HepG2 (cell line): ENCODE measurements around the gene EFNA3. TPM values are rescaled to one million over a fixed set of nuclear protein-coding genes. Genes with fewer than 3 reads are reported as not detected.

Experiments used
- ARID4A ChIP-seq: sonication (generic); formaldehyde crosslinking; IDR thresholded peaks from 2 replicates; pipeline ENCODE4 v1.5.0; 2020; ENCODE audit warnings: mild to moderate bottlenecking, missing genetic modification reagents, borderline replicate concordance
- CBX5 ChIP-seq: sonication (generic); formaldehyde crosslinking; IDR thresholded peaks from 2 replicates; pipeline ENCODE4 v1.4.0; 2020; ENCODE audit warnings: missing genetic modification reagents, borderline replicate concordance
- CHD4 ChIP-seq: fragments of 200-600 bp; sonication (generic); IDR thresholded peaks from 2 replicates; pipeline ENCODE4 v1.7.0; 2017; ENCODE audit warnings: mild to moderate bottlenecking, low read length, borderline replicate concordance
- FOXP4 ChIP-seq: sonication (generic); formaldehyde crosslinking; IDR thresholded peaks from 2 replicates; pipeline ENCODE4 v1.4.0; 2020; ENCODE audit warnings: missing genetic modification reagents
- KDM1A ChIP-seq: IDR thresholded peaks from 2 replicates; pipeline ENCODE4 v1.6.1; 2016; ENCODE audit warnings: missing compliant biosample characterization
- MED1 ChIP-seq: sonication (generic); formaldehyde crosslinking; IDR thresholded peaks from 2 replicates; pipeline ENCODE4 v1.4.0; 2020; ENCODE audit warnings: missing genetic modification reagents
- NFE2L1 ChIP-seq: sonication (generic); formaldehyde crosslinking; IDR thresholded peaks from 2 replicates; pipeline ENCODE4 v1.4.0; 2020; ENCODE audit warnings: missing genetic modification reagents, mild to moderate bottlenecking, borderline replicate concordance
- NR2F6 ChIP-seq, 2 experiments: IDR thresholded peaks; 2 replicates each; pipeline ENCODE4 v1.6.1; 2016; ENCODE audit warnings: antibody characterized with exemption in 1 of 2, mild to moderate bottlenecking in 1 of 2
- RBAK ChIP-seq: sonication (generic); formaldehyde crosslinking; IDR thresholded peaks from 2 replicates; pipeline ENCODE4 v1.5.1; 2020; ENCODE audit warnings: mild to moderate bottlenecking, missing genetic modification reagents
- RELA ChIP-seq: sonication (generic); formaldehyde crosslinking; IDR thresholded peaks from 2 replicates; pipeline ENCODE4 v1.4.0; 2020; ENCODE audit warnings: missing genetic modification reagents
- SAP130 ChIP-seq: IDR thresholded peaks from 2 replicates; pipeline ENCODE4 v1.6.1; 2016; ENCODE audit warnings: low read depth
- SMAD9 ChIP-seq: sonication (generic); formaldehyde crosslinking; IDR thresholded peaks from 2 replicates; pipeline ENCODE4 v1.5.1; 2020; ENCODE audit warnings: mild to moderate bottlenecking, missing genetic modification reagents
- SP5 ChIP-seq: IDR thresholded peaks from 2 replicates; pipeline ENCODE4 v1.6.1; 2016; ENCODE audit warnings: low read depth, borderline replicate concordance
- TEAD2 ChIP-seq: sonication (generic); formaldehyde crosslinking; IDR thresholded peaks from 2 replicates; pipeline ENCODE4 v1.9.0; 2021; ENCODE audit warnings: missing genetic modification reagents
- ZBTB3 ChIP-seq: sonication (generic); formaldehyde crosslinking; IDR thresholded peaks from 2 replicates; pipeline ENCODE4 v1.4.0; 2020; ENCODE audit warnings: low read depth, mild to moderate bottlenecking, moderate library complexity, missing genetic modification reagents, borderline replicate concordance
- ZNF207 ChIP-seq: fragments of 450-650 bp; IDR thresholded peaks from 2 replicates; pipeline ENCODE4 v1.6.1; 2016; ENCODE audit warnings: antibody characterized with exemption, borderline replicate concordance
- ZNF30 ChIP-seq: sonication (generic); formaldehyde crosslinking; IDR thresholded peaks from 2 replicates; pipeline ENCODE4 v1.5.0; 2020; ENCODE audit warnings: mild to moderate bottlenecking, missing genetic modification reagents
- ZNF484 ChIP-seq: sonication (generic); formaldehyde crosslinking; IDR thresholded peaks from 2 replicates; pipeline ENCODE4 v1.5.1; 2020; ENCODE audit warnings: mild to moderate bottlenecking, low read depth, missing genetic modification reagents, borderline replicate concordance
- ZNF619 ChIP-seq: sonication (generic); formaldehyde crosslinking; IDR thresholded peaks from 2 replicates; pipeline ENCODE4 v1.4.0; 2020; ENCODE audit warnings: mild to moderate bottlenecking, missing genetic modification reagents
- ZNF7 ChIP-seq: IDR thresholded peaks from 2 replicates; pipeline ENCODE4 v1.6.1; 2016; ENCODE audit warnings: missing biosample characterization, missing genetic modification reagents
- ZNF775 ChIP-seq: sonication (generic); formaldehyde crosslinking; IDR thresholded peaks from 2 replicates; pipeline ENCODE4 v1.4.0; 2020; ENCODE audit warnings: missing genetic modification reagents, mild to moderate bottlenecking, moderate library complexity, borderline replicate concordance
- ZSCAN20 ChIP-seq: sonication (generic); formaldehyde crosslinking; IDR thresholded peaks from 2 replicates; pipeline ENCODE4 v1.4.0; 2020; ENCODE audit warnings: missing genetic modification reagents, mild to moderate bottlenecking, borderline replicate concordance
- polyA plus RNA-seq, 8 experiments: library from polyadenylated mRNA; depleted of rRNA in 3 of 8; stranded (reverse) in 7 of 8; unstranded in 1 of 8; fragments of >200 nt; fragmentation: Illumina TruSeq in 4 of 8; extraction: Trizol in 4 of 8; gene quantifications; 2 replicates each; pipeline versions ENCODE4 v1.2.1 to v1.2.3, GENCODE V29; 2011 to 2016; ENCODE audit warnings: low read depth in 4 of 8, missing spikeins in 1 of 8, mixed read lengths in 1 of 8; ENCODE audit not compliant: insufficient read depth in 1 of 8
- total RNA-seq, 5 experiments: library from RNA; depleted of rRNA; stranded (reverse); fragments of >200 nt; fragmentation: Illumina TruSeq; extraction: Trizol; gene quantifications; 2 replicates each; pipeline ENCODE4 v1.2.3, GENCODE V29; 2016; ENCODE audit warnings: low read depth in 1 of 5
- TF ChIP-seq, protein P1 (sequence below): sonication (generic); formaldehyde crosslinking; IDR thresholded peaks from 2 replicates; pipeline ENCODE4 v1.4.0; 2020; ENCODE audit warnings: missing genetic modification reagents, mild to moderate bottlenecking, borderline replicate concordance

The EFNA3 gene
- total and polyA plus RNA-seq, 2 of the 13 experiments (the other 11 are each of a cell fraction or from before 2014, with no cell fraction given): 1.0 to 5.7 TPM

DNA sequence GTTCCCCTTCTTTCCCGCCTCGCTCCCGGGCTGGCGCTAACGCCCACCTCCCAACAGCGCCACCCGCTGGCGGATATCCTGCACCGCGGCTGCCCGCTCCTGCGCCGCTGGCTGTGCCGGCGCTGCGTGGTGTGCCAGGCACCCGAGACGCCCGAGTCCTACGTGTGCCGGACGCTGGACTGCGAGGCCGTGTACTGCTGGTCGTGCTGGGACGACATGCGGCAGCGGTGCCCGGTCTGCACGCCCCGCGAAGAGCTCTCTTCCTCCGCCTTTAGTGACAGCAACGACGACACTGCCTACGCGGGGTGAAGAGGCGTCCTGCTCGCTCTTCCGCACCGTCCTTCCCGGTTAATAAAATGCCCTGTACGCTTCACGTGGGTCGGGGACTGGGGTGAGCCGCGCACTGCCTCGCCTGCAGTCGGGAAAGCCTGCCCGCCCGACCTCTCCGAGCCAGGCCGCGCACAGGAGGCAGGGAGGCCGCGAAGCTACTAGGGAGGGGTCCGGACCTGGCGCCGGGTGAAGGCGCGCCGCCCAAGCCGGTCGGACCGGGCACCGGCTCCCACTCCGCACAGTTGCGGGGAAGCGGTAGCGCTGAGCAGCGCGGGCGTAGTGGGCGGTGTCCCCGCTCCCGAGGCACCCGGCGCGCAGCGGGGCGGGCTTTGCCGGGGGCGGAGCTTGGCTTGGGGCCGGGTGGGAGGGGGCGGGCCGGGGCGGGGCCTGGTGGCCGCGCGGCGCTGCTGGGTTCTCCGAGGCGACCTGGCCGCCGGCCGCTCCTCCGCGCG lies 27.9 kb upstream of the EFNA3 start, which contains the start of gene ADAM15 (continued):
- TF ChIP-seq ARID4A (CRISPR knock-in tag): peak; percentile 82
- TF ChIP-seq SMAD9 (CRISPR knock-in tag): no peak
- TF ChIP-seq ZBTB3: peak; percentile 56; the same call in 1 of the 2 replicates
- TF ChIP-seq, protein P1, sequence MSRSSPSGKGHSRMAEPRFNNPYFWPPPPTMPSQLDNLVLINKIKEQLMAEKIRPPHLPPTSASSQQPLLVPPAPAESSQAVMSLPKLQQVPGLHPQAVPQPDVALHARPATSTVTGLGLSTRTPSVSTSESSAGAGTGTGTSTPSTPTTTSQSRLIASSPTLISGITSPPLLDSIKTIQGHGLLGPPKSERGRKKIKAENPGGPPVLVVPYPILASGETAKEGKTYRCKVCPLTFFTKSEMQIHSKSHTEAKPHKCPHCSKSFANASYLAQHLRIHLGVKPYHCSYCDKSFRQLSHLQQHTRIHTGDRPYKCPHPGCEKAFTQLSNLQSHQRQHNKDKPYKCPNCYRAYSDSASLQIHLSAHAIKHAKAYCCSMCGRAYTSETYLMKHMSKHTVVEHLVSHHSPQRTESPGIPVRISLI: 0 out of 2 replicates have a peak, but pooled peaks have one; percentile 19
- TF ChIP-seq CHD4: no peak
- no peak for TF ChIP-seq RELA (CRISPR knock-in tag)
- TF ChIP-seq ZNF484 (CRISPR knock-in tag): peak; percentile 35; the same call in 1 of the 2 replicates
- TF ChIP-seq TEAD2: no peak
- TF ChIP-seq FOXP4 (CRISPR knock-in tag): peak; percentile 35; the same call in 1 of the 2 replicates
- TF ChIP-seq ZNF619: peak; percentile 95
- TF ChIP-seq ZNF30: 0 out of 2 replicates have a peak, but pooled peaks have one; percentile 46
- no peak for TF ChIP-seq ZNF207
- TF ChIP-seq KDM1A (CRISPR knock-in tag): 0 out of 2 replicates have a peak, but pooled peaks have one; percentile 32
- TF ChIP-seq RBAK (CRISPR knock-in tag): no peak
- TF ChIP-seq SP5 (CRISPR knock-in tag): no peak
- TF ChIP-seq NFE2L1 (CRISPR knock-in tag): no peak; the same call in 1 of the 2 replicates
- peak; percentile 56 for TF ChIP-seq MED1 (CRISPR knock-in tag)
- no peak for TF ChIP-seq ZSCAN20 (CRISPR knock-in tag)
- no peak for TF ChIP-seq CBX5 (CRISPR knock-in tag)
- no peak for TF ChIP-seq NR2F6 (IDR thresholded peaks at IDR 0.05)
- no peak for TF ChIP-seq NR2F6 (CRISPR knock-in tag; IDR thresholded peaks at IDR 0.05)
- peak; percentile 79 for TF ChIP-seq SAP130 (CRISPR knock-in tag)
- no peak for TF ChIP-seq ZNF7 (CRISPR knock-in tag)
- no peak for TF ChIP-seq ZNF775
